HG03045 (cell line): ENCODE measurements around the gene FASN.

Source experiments
- ATAC-seq: cut with Tn5 transposase; IDR thresholded peaks from one replicate; pipeline ENCODE4 v1.9.1; 2021; ENCODE audit warnings: mild to moderate bottlenecking, moderate library complexity; ENCODE audit not compliant: unreplicated experiment

The FASN gene

DNA sequence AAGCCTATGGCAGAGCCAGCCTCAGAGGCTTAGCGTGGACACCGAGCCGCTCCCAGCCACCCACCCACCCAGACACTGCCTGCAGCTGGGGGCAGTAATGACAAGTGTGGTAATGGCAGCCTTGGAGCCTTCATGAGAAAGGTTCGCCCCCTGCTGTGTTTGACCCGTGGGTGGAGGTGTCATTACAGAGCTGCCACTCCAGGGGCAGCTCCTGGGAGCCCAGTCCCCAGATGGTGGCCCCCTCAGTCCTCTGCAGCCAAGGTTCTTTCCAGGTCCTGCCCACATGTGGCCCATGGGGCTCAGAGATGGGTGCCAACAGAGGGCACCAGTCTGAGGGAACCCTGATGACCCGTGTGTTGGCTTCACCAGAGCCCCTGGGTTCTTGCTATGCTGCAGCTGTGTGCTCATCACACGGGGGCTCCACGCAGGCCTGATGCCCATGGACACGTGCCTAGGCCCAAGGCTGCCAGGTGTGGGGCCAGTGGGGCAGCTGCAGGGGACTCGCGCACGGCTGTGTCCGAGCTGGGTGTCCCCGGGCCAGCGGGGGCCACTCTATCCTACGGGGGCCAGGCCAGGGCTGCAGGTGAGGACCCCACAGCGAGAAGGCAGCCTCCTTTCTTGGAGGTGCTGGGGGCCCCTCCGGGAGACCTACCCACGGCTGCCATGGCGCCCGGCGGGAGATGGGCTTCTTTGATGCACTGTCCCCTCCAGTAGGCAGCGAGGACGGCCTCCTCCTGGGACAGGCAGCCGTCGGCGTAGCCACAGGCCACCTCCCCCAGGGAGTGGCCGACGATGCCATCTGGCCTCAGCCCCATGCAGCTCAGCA is 8.1 kb downstream of the FASN start:
- no peak for ATAC-seq

DNA sequence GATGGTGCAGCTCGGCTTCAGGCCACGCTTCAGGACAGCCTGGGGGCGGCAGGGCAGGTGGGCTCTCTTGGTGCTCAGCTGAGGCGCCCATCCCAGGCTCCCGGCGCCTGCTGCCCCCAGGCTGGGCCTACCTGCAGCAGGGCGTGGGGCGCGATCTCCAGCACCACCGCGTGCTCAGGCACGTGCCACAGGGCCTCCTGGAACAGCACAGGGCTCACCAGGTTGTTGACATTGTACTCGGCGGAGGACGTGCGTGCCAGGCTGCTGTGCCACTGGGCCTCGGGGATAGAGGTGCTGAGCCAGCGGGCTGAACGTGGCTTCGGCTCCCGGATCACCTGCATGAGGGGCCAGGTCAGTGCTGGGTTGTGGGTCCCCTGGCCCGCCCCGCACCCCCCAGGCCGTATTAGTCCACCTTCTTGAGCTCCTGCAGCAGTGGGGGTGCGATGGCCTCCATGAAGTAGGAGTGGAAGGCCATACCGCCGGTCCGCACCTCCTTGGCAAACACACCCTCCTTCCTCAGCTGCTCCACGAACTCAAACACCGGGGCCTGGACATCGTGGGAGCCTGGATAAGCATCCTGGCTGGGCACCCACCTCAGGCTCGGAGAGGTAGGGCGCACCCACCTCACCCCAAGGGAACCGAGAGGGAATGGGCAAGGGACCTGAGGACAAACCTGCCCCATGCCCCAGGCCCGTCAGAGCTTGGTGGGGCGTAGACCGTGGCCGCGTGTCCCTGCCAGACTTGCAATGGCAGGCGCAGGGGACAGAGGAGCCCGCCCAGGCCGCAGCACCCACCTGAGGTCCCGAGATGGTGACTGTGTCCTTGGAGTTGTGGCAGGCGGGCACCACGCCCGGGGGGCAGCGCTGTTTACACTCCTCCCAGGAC is 9.0 kb downstream of the FASN start:
- no peak for ATAC-seq

- no peak for ATAC-seq
These were observed 9.8 kb downstream of the FASN start for GRCh38 chr17:82087961-82088837.

- ATAC-seq: no peak
These were observed 10.8 kb downstream of the FASN start for GRCh38 chr17:82086941-82087906.

GRCh38 chr17:82085931-82086764 is 11.9 kb downstream of the FASN start:
- ATAC-seq: no peak

- no peak for ATAC-seq
These were observed 12.8 kb downstream of the FASN start for GRCh38 chr17:82085031-82085861.

- ATAC-seq: no peak
These were observed 13.5 kb downstream of the FASN start for GRCh38 chr17:82084373-82085030.

DNA sequence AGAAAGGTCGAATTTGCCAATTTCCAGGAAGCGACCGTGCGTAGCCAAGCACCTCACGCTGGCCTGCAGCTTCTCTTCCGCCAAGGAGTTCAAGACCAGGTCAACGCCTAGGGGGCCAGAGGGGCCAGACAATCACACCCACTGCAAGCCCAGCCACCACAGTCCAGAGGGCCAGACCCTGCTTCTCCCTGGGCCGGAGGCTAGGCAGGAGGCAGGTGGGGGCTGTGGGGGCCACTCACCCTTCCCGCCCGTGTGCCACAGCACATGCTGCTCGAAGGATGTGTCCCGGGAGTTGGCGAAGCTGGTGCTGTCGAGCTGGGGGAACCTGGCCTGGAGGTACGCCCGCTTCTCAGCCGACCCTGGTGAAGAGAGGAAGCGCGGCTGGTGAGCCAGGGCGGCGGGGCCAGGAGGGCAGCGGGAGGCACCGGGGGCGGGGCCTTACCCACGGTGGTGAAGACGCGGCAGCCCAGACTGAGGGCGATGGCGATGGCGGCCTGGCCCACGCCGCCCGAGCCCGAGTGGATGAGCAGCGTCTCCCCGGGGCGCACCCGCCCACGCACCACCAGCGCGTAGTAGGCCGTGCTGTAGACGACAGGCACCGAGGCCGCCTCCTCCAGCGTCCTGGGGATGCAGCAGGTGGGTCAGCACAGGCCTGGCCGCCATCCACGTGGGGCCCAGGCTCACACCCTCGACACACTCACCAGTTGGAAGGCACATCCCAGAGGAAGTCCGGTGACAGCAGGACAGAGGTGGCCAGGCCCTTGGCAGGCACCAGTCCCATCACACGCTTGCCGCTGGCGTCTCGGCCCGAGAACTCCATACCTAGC is 14.3 kb downstream of the FASN start:
- ATAC-seq: no peak

DNA sequence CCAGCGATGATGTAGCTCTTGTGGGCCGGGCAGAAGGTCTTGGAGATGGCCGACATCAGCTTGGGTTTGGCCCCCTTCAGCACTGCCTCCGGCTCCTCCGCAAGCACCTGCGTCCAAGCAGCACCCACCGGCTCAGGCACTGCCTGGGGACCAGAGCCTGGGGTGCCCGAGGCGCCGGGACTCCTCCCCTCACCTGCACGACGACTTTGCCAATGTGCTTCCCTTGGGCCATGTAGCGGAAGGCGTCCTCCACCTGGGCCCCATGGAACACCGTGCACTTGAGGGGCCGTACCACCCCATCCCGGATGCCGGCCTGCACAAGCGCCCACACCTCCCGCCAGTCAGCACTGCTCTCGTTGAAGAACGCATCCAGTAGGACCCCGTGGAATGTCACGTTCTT is 15.0 kb downstream of the FASN start:
- ATAC-seq: no peak

GRCh38 chr17:82082456-82082855 is 15.6 kb downstream of the FASN start:
- no peak for ATAC-seq

DNA sequence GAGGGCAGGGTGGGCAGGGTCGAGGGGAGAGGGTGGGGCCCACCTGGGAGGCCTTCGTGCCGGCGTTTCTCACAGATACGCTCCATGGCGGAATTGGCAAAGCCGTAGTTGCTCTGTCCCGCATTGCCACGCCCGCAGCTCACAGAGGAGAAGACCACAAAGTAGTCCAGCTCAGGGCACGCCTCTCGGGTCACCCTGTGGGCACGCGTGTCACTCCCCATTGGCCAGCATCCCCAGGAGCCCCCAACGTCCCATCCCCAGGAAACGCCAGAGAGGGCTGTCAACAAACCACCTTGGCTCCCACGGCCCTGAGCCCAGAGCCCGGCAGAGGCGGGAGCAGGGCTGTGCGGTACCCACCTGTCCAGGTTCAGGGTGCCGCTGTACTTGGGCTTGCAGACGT is 16.1 kb downstream of the FASN start:
- ATAC-seq: no peak

- no peak for ATAC-seq
These were observed 16.5 kb downstream of the FASN start for GRCh38 chr17:82081546-82081945.

DNA sequence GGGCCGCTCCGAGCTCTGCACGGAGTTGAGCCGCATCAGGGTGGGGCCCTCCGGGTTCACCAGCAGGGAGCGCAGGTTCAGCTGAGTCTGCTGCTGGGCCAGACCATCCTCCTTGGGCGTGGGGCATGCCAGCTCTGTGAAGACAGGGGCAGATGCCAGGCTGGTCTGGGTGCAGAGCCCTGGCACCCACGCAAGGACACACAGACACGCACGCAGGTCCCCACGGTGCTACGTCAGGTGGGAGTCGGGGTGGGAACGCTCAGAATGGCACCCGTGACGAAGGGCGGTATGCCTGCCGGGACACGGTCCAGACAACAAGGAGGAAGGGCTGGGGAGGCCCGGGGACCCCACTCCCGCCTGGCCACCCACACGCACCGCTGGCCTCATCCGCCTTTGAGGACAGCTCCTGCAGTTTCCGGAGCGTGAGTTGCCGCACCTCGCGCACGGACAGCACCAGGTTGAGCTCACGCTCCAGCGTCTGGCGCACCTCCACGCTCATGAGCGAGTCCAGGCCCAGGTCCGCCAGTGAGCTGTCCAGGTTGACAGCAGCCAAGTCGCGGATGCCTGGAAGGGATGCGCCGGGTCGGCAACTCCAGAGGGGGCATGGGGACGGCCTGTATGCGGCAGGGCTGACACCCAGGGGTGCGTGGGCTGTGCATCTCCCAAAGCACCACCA is 17.1 kb downstream of the FASN start:
- no peak for ATAC-seq

- no peak for ATAC-seq
These were observed 17.8 kb downstream of the FASN start for GRCh38 chr17:82080048-82080788.

GRCh38 chr17:82079001-82079677 is 18.9 kb downstream of the FASN start:
- no peak for ATAC-seq
